H1 (cell line): ENCODE data around the gene ME3. TPM values are rescaled to one million over a fixed set of nuclear protein-coding genes. Genes with fewer than 3 reads are reported as not detected.
A peak's percentile ranks its signal among the peaks of the same experiment; 100 is the strongest.

Experiments
- CTCF ChIA-PET: fragments of 300-600 bp; sonication (Branson Sonifier 250); formaldehyde crosslinking; loops from one replicate; lab custom pipeline; 2021; ENCODE audit not compliant: partially characterized antibody; lab: Charles Lee
- POLR2A ChIA-PET: fragments of 300-600 bp; sonication (Branson Sonifier 250); formaldehyde crosslinking; loops from one replicate; lab custom pipeline; 2021; ENCODE audit warnings: inconsistent platforms; ENCODE audit not compliant: partially characterized antibody; lab: Charles Lee
- DNase-seq, 2 experiments: peaks; one replicate each; pipeline versions ENCODE4 v3.0.0 to v3.0.0-alpha.2; 2010 to 2022; ENCODE audit warnings: low spot score in 2 of 2, low read depth in 1 of 2, mixed read lengths in 1 of 2
- FAIRE-seq: peaks from 2 replicates; lab custom pipeline; 2011; peaks lifted over from hg19 to GRCh38; lab: Jason Lieb, UNC
- H2AFZ ChIP-seq: 2 replicates; pipeline ENCODE4 v1.8.1; 2012; ENCODE audit warnings: low read length, inconsistent platforms
- H2AK5ac ChIP-seq: 2 replicates; pipeline ENCODE4 v1.6.1; 2013; ENCODE audit warnings: low read depth, low read length
- H2BK120ac ChIP-seq: replicated peaks from 2 replicates; pipeline ENCODE3; 2013; ENCODE audit warnings: low read depth, low read length, inconsistent platforms
- H2BK12ac ChIP-seq: 2 replicates; pipeline ENCODE4 v1.6.1; 2013; ENCODE audit warnings: low read depth, low read length
- H2BK15ac ChIP-seq: 2 replicates; pipeline ENCODE4 v1.6.1; 2013; ENCODE audit warnings: low read length
- H2BK20ac ChIP-seq: 2 replicates; pipeline ENCODE4 v1.6.1; 2013; ENCODE audit warnings: low read length
- H2BK5ac ChIP-seq: 2 replicates; pipeline ENCODE4 v1.6.1; 2013; ENCODE audit warnings: low read depth, low read length
- H3K14ac ChIP-seq: 2 replicates; pipeline ENCODE4 v1.6.1; 2013; ENCODE audit warnings: inconsistent platforms; ENCODE audit not compliant: insufficient read length
- H3K18ac ChIP-seq: 2 replicates; pipeline ENCODE4 v1.6.1; 2013; ENCODE audit warnings: low read length; ENCODE audit errors: extremely low read depth
- H3K23ac ChIP-seq: 2 replicates; pipeline ENCODE4 v1.6.1; 2013; ENCODE audit warnings: inconsistent platforms; ENCODE audit not compliant: insufficient read length
- H3K23me2 ChIP-seq: 2 replicates; pipeline ENCODE4 v1.6.1; 2013; ENCODE audit warnings: low read depth, low read length
- H3K27ac ChIP-seq: 2 replicates; pipeline ENCODE4 v1.6.1; 2011; ENCODE audit warnings: low read depth, low read length, inconsistent platforms
- H3K27me3 ChIP-seq, 4 experiments: replicated peaks in 1 of 4; 1 replicate in 1 of 4; 2 replicates in 3 of 4; pipeline versions ENCODE4 v1.6.1 to v1.8.1; 2011 to 2013; ENCODE audit warnings: low read length in 3 of 4, mild to moderate bottlenecking in 3 of 4, inconsistent platforms in 2 of 4, mixed read lengths in 2 of 4, moderate library complexity in 1 of 4; ENCODE audit not compliant: control insufficient read depth in 3 of 4, insufficient read depth in 3 of 4; ENCODE audit errors: extremely low read depth in 1 of 4
- H3K36me3 ChIP-seq, 4 experiments: 2 replicates each; pipeline versions ENCODE4 v1.6.1 to v1.8.1; 2011 to 2013; ENCODE audit warnings: mild to moderate bottlenecking in 4 of 4, low read length in 3 of 4, moderate library complexity in 2 of 4, control low read depth in 1 of 4, inconsistent platforms in 1 of 4; ENCODE audit not compliant: insufficient read depth in 4 of 4, control insufficient read depth in 2 of 4
- H3K4ac ChIP-seq: replicated peaks from 2 replicates; pipeline ENCODE3; 2013; ENCODE audit warnings: low read length, low read depth, mixed read lengths, inconsistent platforms; ENCODE audit not compliant: insufficient read length
- H3K4me1 ChIP-seq, 4 experiments: replicated peaks in 1 of 4; 1 replicate in 1 of 4; 2 replicates in 3 of 4; pipeline versions ENCODE4 v1.6.1 to v1.8.1; 2011 to 2013; ENCODE audit warnings: low read length in 3 of 4, inconsistent platforms in 2 of 4, mixed read lengths in 1 of 4; ENCODE audit not compliant: insufficient read depth in 4 of 4, control insufficient read depth in 3 of 4
- H3K4me2 ChIP-seq, 2 experiments: 2 replicates each; pipeline versions ENCODE4 v1.6.1 to v1.8.1; 2011 to 2013; ENCODE audit warnings: low read depth in 2 of 2, low read length in 2 of 2, control low read depth in 1 of 2, inconsistent platforms in 1 of 2, mild to moderate bottlenecking in 1 of 2; ENCODE audit not compliant: insufficient read depth in 1 of 2
- H3K4me3 ChIP-seq, 4 experiments: fragments of 200-600, 300-600 bp in 1 of 4; sonication (generic), shearing (Covaris generic), sonication (Bioruptor Twin) in 1 of 4; 2 replicates each; pipeline versions ENCODE4 v1.5.1 to v1.8.1; 2011 to 2016; ENCODE audit warnings: low read length in 4 of 4, low read depth in 3 of 4, control low read depth in 2 of 4, inconsistent platforms in 2 of 4, mild to moderate bottlenecking in 2 of 4, mixed read lengths in 1 of 4, moderate library complexity in 1 of 4; ENCODE audit not compliant: insufficient read depth in 2 of 4; ENCODE audit errors: extremely low read depth in 1 of 4
- H3K56ac ChIP-seq: replicated peaks from 2 replicates; pipeline ENCODE3; 2013; ENCODE audit warnings: low read depth, mild to moderate bottlenecking, mixed read lengths, low read length, inconsistent platforms; ENCODE audit not compliant: insufficient read length
- H3K79me1 ChIP-seq: 2 replicates; pipeline ENCODE4 v1.6.1; 2013; ENCODE audit warnings: low read depth, low read length, control low read depth
- H3K79me2 ChIP-seq, 2 experiments: 2 replicates each; pipeline versions ENCODE4 v1.6.1 to v1.8.1; 2012 to 2013; ENCODE audit warnings: low read length in 2 of 2, mild to moderate bottlenecking in 2 of 2, inconsistent platforms in 1 of 2; ENCODE audit not compliant: insufficient read depth in 2 of 2, control insufficient read depth in 1 of 2
- H3K9ac ChIP-seq, 4 experiments: replicated peaks in 1 of 4; 1 replicate in 1 of 4; 2 replicates in 3 of 4; pipeline versions ENCODE4 v1.6.1 to v1.8.1; 2011 to 2013; ENCODE audit warnings: low read depth in 3 of 4, low read length in 3 of 4, control low read depth in 2 of 4, mild to moderate bottlenecking in 2 of 4, moderate library complexity in 2 of 4, inconsistent platforms in 1 of 4; ENCODE audit errors: extremely low read depth in 1 of 4
- H3K9me3 ChIP-seq, 2 experiments: 2 replicates each; pipeline versions ENCODE4 v1.6.1 to v1.8.1; 2012 to 2013; ENCODE audit warnings: mild to moderate bottlenecking in 2 of 2, moderate library complexity in 2 of 2, control low read depth in 1 of 2, inconsistent platforms in 1 of 2, low read depth in 1 of 2, low read length in 1 of 2, mixed read lengths in 1 of 2; ENCODE audit not compliant: insufficient read depth in 2 of 2
- H4K20me1 ChIP-seq, 2 experiments: replicated peaks in 1 of 2; 2 replicates each; pipeline versions ENCODE3 to v1.8.1; 2011 to 2013; ENCODE audit warnings: inconsistent platforms in 2 of 2, low read length in 2 of 2, mild to moderate bottlenecking in 1 of 2; ENCODE audit not compliant: insufficient read depth in 2 of 2, control insufficient read depth in 1 of 2
- H4K5ac ChIP-seq: 2 replicates; pipeline ENCODE4 v1.6.1; 2013; ENCODE audit warnings: low read length, low read depth, mixed read lengths, inconsistent platforms; ENCODE audit not compliant: insufficient read length
- H4K8ac ChIP-seq: 2 replicates; pipeline ENCODE4 v1.8.0; 2013; ENCODE audit warnings: mild to moderate bottlenecking, moderate library complexity, low read length, inconsistent platforms; ENCODE audit not compliant: insufficient read depth; ENCODE audit errors: extremely low read depth
- H4K91ac ChIP-seq: replicated peaks from 2 replicates; pipeline ENCODE3; 2013; ENCODE audit warnings: low read length, mixed read lengths, inconsistent platforms; ENCODE audit not compliant: insufficient read length
- CHD1 ChIP-seq: IDR thresholded peaks from 2 replicates; pipeline ENCODE4 v1.6.1; 2012; ENCODE audit warnings: low read depth, low read length, improper control_type of control experiment
- EGR1 ChIP-seq: IDR thresholded peaks from 2 replicates; pipeline ENCODE4 v1.6.1; 2011; ENCODE audit warnings: low read depth, low read length, borderline replicate concordance
- EP300 ChIP-seq, 2 experiments: IDR thresholded peaks; 1 replicate in 1 of 2; 2 replicates in 1 of 2; pipeline ENCODE4 v1.6.1; 2011 to 2012; ENCODE audit warnings: low read depth in 2 of 2, low read length in 2 of 2, mild to moderate bottlenecking in 2 of 2, borderline replicate concordance in 1 of 2, inconsistent platforms in 1 of 2, moderate library complexity in 1 of 2
- EZH2 ChIP-seq: fragments of 200-600 bp; sonication (generic); IDR thresholded peaks from 2 replicates; pipeline ENCODE4 v1.7.1; 2012; ENCODE audit warnings: low read depth, mild to moderate bottlenecking, moderate library complexity, low read length, inconsistent platforms; ENCODE audit not compliant: severe bottlenecking
- GABPA ChIP-seq: IDR thresholded peaks from 2 replicates; pipeline ENCODE4 v1.6.1; 2011; ENCODE audit warnings: mild to moderate bottlenecking, low read length, moderate library complexity, borderline replicate concordance; ENCODE audit not compliant: insufficient read depth
- KDM4A ChIP-seq: IDR thresholded peaks from one replicate; pipeline ENCODE4 v1.7.1; 2012; ENCODE audit warnings: low read depth, mild to moderate bottlenecking, moderate library complexity, low read length, inconsistent platforms; ENCODE audit not compliant: severe bottlenecking
- NRF1 ChIP-seq: IDR thresholded peaks from 2 replicates; pipeline ENCODE4 v1.6.1; 2011; ENCODE audit warnings: mild to moderate bottlenecking, low read depth, low read length, improper control_type of control experiment
- RAD21 ChIP-seq, 2 experiments: IDR thresholded peaks in 1 of 2; conservative IDR thresholded peaks in 1 of 2; 2 replicates each; pipeline ENCODE4 v1.6.1; 2011; ENCODE audit warnings: low read depth in 2 of 2, low read length in 2 of 2, improper control_type of control experiment in 1 of 2, inconsistent platforms in 1 of 2, mild to moderate bottlenecking in 1 of 2, moderate library complexity in 1 of 2
- RXRA ChIP-seq: IDR thresholded peaks from 2 replicates; pipeline ENCODE4 v1.6.1; 2011; ENCODE audit warnings: low read depth, mild to moderate bottlenecking, low read length, moderate library complexity; ENCODE audit not compliant: insufficient read depth
- SIX5 ChIP-seq: IDR thresholded peaks from 2 replicates; pipeline ENCODE4 v1.6.1; 2011; ENCODE audit warnings: mild to moderate bottlenecking, low read depth, low read length
- SP2 ChIP-seq: IDR thresholded peaks from 2 replicates; pipeline ENCODE4 v1.6.1; 2012; ENCODE audit warnings: mild to moderate bottlenecking, low read length, inconsistent platforms
- TAF1 ChIP-seq: IDR thresholded peaks from 2 replicates; pipeline ENCODE4 v1.6.1; 2011; ENCODE audit warnings: mild to moderate bottlenecking, low read depth, low read length
- WGBS, 2 experiments: shearing (Covaris generic) in 1 of 2; methylation state at CpG; one replicate each; pipeline versions ENCODE4 v1.1.6 to v1.1.7; 2013 to 2015; ENCODE audit warnings: low lambda C conversion rate in 2 of 2, mixed read lengths in 2 of 2, inconsistent platforms in 1 of 2, low coverage in 1 of 2, missing lambda C conversion rate in 1 of 2; ENCODE audit not compliant: insufficient replicate concordance in 2 of 2, insufficient coverage in 1 of 2, insufficient read length in 1 of 2; ENCODE audit errors: extremely low coverage in 1 of 2, missing lambda C conversion rate in 1 of 2; 5-methylcytosine and 5-hydroxymethylcytosine counted together
- polyA plus RNA-seq, 7 experiments: library from polyadenylated mRNA; depleted of rRNA in 3 of 7; stranded (reverse) in 5 of 7; unstranded in 2 of 7; fragments of >200 nt in 5 of 7; fragments of 200-250 nt in 2 of 7; gene quantifications; 1 replicate in 5 of 7; 2 replicates in 1 of 7; 4 replicates in 1 of 7; pipeline versions ENCODE4 v1.2.1 to v1.2.3, GENCODE V29; 2011 to 2013; ENCODE audit warnings: missing spikeins in 2 of 7, mixed read lengths in 2 of 7
- total RNA-seq: library from RNA; stranded (reverse); fragmentation: NEBNext Ultra II Directional; extraction: Animal tissue kit (Norgen Biotek cat#: 25700); gene quantifications from 2 replicates; pipeline ENCODE4 v1.2.1, GENCODE V29; 2021
- TF ChIP-seq, protein P1 (sequence below): IDR thresholded peaks from 2 replicates; pipeline ENCODE4 v1.6.1; 2012; ENCODE audit warnings: inconsistent platforms

ME3 gene
- total and polyA plus RNA-seq, 2 of the 8 experiments (the other 6 are each of a cell fraction or from before 2014, with no cell fraction given) = 1.5 to 2.8 TPM

GRCh38 chr11:86513138-86513537 lies 159.3 kb downstream of the ME3 start:
- Histone ChIP-seq H3K23me2 (no peaks in the 10 kb centered on the region; the same call in 1 of the 2 replicates), H3K4ac (no peak overlapping the region), H4K91ac (no peak overlapping the region), H2BK12ac (no peak overlapping the region), H3K4me1 (peaks cover 0 to 4% (median 0%) of the 10 kb centered on the region in 4 experiments; a peak in 1 of 7 replicates), H3K79me1 (no peaks in the 10 kb centered on the region), H3K79me2 (no peaks in the 10 kb centered on the region), H4K8ac (no peak overlapping the region), H3K4me3 (peak overlapping the region in 1 of 4 experiments; percentile 12; a peak in 1 of 8 replicates), H3K27me3 (no peaks in the 10 kb centered on the region; a peak in 2 of 7 replicates), H3K36me3 (no peaks in the 10 kb centered on the region), H4K20me1 (no peaks in the 10 kb centered on the region), H2BK5ac (no peak overlapping the region), H3K18ac (no peak overlapping the region), H3K56ac (no peak overlapping the region), H3K9ac (no peak overlapping the region), H2AK5ac (no peak overlapping the region), H3K23ac (no peak overlapping the region), H4K5ac (no peak overlapping the region), H3K14ac (no peak overlapping the region), H2BK15ac (no peak overlapping the region), H3K27ac (no peak overlapping the region), H2AFZ (no peak overlapping the region), H3K4me2 (no peak overlapping the region), H3K9me3 (peaks cover 11% of the 10 kb centered on the region in 2 experiments), H2BK20ac (no peak overlapping the region), H2BK120ac (no peak overlapping the region)
- ChIA-PET POLR2A (no interaction called here), CTCF (interaction anchor here (1.0 to 1.9 kb wide), 4 partner anchors 14 to 95 kb away, joined by 3 to 4 read pairs (median 3); no protein-coding TSS in a partner anchor)
- no peak for FAIRE-seq
- WGBS, 2 experiments = 77% methylated on average over 1 of the region's 1 CpG; no CpG with 5 or more reads in 1 of the 2 experiments
- no peak for DNase-seq
- no peak for TF ChIP-seq RXRA
- TF ChIP-seq SP2 = no peak
- TF ChIP-seq CHD1 = no peak
- TF ChIP-seq EGR1 = no peak
- TF ChIP-seq GABPA = no peak
- no peak for TF ChIP-seq KDM4A
- no peak for TF ChIP-seq NRF1
- TF ChIP-seq RAD21 (IDR thresholded peaks at IDR 0.05 in 1 of 2, conservative IDR thresholded peaks at IDR 0.05 in 1 of 2; ENCODE audit: low read depth in 2 of 2, low read length in 2 of 2) = no peak
- TF ChIP-seq TAF1 = no peak
- TF ChIP-seq, protein P1, sequence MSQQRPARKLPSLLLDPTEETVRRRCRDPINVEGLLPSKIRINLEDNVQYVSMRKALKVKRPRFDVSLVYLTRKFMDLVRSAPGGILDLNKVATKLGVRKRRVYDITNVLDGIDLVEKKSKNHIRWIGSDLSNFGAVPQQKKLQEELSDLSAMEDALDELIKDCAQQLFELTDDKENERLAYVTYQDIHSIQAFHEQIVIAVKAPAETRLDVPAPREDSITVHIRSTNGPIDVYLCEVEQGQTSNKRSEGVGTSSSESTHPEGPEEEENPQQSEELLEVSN = no peak
- no peak for TF ChIP-seq EP300 (IDR thresholded peaks at IDR 0.05; ENCODE audit: borderline replicate concordance in 1 of 2, low read depth in 2 of 2, low read length in 2 of 2)
- no peak for TF ChIP-seq SIX5
- no peak for TF ChIP-seq EZH2
